Skeletal muscle cell (primary cell): Measurements from ENCODE around the gene F2.
A peak's percentile ranks its signal among the peaks of the same experiment; 100 is the strongest.

ENCODE experiments used
- DNase-seq: peaks from one replicate; pipeline ENCODE4 v3.0.0-alpha.2; 2010; ENCODE audit warnings: low read depth
- H3K4me3 ChIP-seq: 2 replicates; pipeline ENCODE4 v1.5.1; 2011; ENCODE audit warnings: low read depth, mild to moderate bottlenecking, control low read depth, low read length, moderate library complexity

The F2 gene

GRCh38 chr11:46733234-46733633 is 14.2 kb downstream of the F2 start:
- no peak overlapping the region for H3K4me3 ChIP-seq
- DNase-seq, result no peak

DNA sequence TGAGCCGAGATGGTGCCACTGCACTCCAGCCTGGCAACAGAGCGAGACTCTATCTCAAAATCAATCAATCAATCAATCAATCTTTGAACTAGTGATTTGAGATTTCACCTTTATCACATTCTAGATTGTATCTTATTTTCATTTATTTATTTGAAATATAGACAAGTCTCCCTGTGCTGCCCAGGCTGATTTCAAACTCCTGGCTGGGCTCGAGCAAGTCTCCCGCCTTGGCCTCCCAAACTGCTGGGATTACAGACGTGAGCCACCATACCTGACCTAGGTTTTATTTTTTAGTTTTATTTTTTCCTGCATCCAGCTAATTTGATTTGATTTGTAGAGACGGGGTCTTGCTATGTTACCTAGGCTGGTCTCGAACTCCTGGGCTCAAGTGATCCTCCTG is 17.1 kb downstream of the F2 start:
- no peak for DNase-seq
- no peak overlapping the region for H3K4me3 ChIP-seq

GRCh38 chr11:46736615-46737014 is 17.6 kb downstream of the F2 start:
- no peak overlapping the region for H3K4me3 ChIP-seq
- no peak for DNase-seq

DNA sequence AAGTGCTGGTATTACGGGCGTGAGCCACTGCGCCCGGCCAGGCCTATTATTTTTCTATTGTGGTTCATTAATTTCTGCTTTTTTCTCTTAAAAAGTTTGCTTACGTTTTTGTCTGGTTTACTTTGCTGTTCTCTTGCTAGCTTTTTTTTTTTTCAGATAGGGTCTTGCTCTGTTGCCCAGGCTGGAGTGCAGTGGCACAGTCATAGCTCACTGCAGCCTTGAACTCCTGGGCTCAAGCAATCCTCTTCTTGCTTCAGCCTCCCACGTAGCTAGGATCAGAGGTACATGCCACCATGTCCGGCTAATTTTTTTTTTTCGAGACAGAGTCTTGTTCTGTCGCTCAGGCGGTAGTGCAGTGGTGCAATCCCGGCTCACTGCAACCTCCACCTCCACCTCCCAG is 18.7 kb downstream of the F2 start:
- no peak for DNase-seq
- H3K4me3 ChIP-seq, result no peak overlapping the region

GRCh38 chr11:46738887-46739286 is 19.9 kb downstream of the F2 start:
- no peak for DNase-seq
- H3K4me3 ChIP-seq, result no peak overlapping the region

DNA sequence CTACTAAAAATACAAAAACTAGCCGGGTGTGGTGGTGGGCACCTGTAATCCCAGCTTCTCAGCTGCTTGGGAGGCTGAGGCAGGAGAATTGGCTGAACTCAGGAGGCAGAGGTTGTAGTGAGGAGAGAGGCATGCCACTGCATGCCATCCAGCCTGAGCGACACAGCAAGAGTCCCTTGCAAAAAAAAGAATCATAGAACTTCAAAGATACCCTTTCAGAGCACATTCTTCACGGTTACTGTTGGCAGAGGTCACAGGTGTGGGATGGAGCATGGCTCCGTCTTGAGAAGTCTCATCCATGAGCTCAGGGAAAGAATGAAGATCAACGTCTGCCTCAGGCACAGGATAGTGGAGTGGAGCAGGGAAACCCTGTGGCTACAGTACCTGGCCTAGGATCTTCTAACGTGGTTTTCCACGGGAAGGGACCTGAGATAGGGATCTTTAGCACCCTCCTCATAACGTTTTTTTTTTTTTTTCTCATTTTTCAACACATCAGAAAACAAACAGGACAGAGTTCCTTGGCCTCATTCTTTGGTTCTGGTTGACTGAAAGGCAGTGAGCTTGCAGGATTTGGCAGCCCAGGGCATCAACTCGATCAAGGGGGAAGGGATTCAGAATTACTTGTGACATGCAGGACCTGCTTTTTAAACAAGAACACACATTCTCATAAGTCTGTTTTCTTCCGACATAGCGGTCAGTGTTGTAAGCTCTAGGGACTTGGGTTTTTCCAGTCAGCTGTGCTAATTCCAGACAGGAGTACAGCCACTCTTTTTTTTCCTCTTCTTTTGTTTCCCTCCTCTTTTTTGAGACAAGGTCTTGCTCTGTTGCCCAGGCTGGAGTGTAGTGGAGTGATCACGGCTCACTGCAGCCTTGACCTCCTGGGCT is 22.8 kb downstream of the F2 start:
- H3K4me3 ChIP-seq, result no peak overlapping the region
- DNase-seq, result no peak

- DNase-seq, result no peak
- H3K4me3 ChIP-seq, result no peak overlapping the region
These were observed 24.0 kb downstream of the F2 start for GRCh38 chr11:46743043-46743442.

DNA sequence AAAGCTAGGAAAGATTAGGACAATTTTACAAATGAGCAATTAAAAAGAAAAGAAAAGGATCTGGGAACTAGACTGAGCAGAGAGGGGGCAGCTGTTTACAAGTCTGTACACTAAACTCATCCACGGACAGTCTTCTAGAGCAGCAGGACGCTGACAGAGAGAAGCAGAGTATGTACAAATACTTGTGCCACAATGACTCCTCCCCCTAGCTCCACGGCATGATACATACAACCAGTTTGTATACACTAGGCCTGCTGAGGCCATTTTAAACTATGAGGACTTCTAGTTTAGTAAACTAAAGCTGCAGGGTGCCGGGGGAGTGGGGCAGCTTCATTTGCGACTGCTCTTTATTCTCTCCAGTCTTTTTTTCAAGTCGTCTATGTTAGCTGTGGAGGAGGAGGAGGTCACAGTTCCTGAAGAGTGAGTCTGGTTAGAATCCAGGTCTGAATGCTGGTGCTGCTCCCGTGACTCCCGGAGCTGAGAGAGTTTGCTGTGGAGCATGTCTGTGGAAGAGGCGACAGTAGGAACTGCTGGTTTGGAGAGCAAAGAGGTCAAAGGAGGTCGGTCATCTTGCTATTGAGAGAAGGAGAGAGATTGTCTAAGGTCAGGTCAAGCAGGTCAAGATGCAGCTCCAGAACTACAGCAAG is 24.8 kb downstream of the F2 start:
- DNase-seq, result no peak
- no peak overlapping the region for H3K4me3 ChIP-seq

GRCh38 chr11:46745328-46745727 is 26.3 kb downstream of the F2 start:
- H3K4me3 ChIP-seq, result no peak overlapping the region
- no peak for DNase-seq

DNA sequence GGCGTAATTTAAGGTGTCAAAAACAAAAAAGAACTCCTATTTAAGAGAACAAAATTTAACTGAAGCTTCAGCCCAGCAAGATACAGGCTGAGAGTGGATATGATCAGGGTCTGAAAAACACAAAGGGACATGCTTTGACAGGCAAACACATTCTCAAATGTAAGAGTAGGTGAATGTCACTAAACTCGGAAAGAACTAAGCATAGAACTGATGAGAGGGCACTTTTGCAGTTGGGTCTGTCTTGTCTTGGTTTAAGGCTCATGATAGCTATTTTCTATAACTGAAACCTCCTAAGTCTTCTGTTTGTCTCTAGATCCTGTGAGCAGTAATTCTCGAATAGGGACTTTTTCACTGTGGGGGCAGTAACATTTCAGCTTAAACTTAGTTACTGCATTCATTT is 27.0 kb downstream of the F2 start:
- DNase-seq, result no peak
- H3K4me3 ChIP-seq, result no peak overlapping the region

- no peak overlapping the region for H3K4me3 ChIP-seq
- DNase-seq, result no peak
These were observed 28.1 kb downstream of the F2 start for GRCh38 chr11:46747150-46747549.

GRCh38 chr11:46755962-46756361 is 36.9 kb downstream of the F2 start:
- H3K4me3 ChIP-seq, result no peak overlapping the region
- DNase-seq, result no peak

- H3K4me3 ChIP-seq, result no peak overlapping the region
- DNase-seq, result no peak
These were observed 40.2 kb downstream of the F2 start for GRCh38 chr11:46759196-46759595.

- no peak overlapping the region for H3K4me3 ChIP-seq
- DNase-seq, result peak; percentile 2
These were observed 41.6 kb downstream of the F2 start for GRCh38 chr11:46760429-46761128.

GRCh38 chr11:46761807-46762206 is 42.8 kb downstream of the F2 start:
- H3K4me3 ChIP-seq, result no peak overlapping the region
- no peak for DNase-seq

DNA sequence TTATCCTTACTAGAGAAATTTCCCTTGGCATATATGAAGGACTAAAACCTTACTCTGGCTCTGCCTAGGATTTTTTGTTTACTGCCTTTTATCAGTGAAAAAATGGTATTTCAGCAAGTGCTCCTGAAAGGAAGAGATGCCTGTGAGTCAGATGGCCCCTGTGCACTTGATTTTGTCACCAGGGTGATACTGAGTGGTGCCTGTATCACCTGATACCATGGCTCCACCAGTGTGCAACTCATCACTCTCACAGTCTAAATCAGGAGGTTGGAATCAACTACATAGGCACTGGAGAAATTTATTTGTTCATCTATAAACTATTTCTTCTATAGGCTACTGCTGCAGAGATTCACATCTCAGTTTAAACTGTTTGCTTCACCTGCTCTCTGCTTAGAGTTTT is 43.2 kb downstream of the F2 start:
- no peak overlapping the region for H3K4me3 ChIP-seq
- no peak for DNase-seq

DNA sequence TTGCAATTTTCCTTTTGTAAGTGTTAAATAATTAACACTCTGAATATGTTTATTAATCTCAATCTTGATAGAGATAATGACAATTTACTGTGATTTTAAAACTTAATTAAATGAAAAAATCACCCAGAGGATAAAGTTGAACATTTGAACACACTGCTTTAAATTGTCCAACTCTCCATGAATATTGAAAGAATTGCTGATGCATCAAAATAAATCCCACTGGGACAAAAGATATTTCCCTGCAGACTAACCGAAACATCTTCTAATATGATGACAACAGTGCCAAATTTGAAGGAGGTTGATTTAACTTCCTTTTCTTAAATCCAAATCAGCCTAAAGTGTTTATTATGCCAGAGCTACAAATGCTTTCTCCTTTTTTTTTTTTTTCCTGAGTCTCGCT is 47.6 kb downstream of the F2 start:
- no peak overlapping the region for H3K4me3 ChIP-seq
- no peak for DNase-seq

- no peak overlapping the region for H3K4me3 ChIP-seq
- DNase-seq, result no peak
These were observed 50.7 kb downstream of the F2 start for GRCh38 chr11:46769636-46770221.

- no peak overlapping the region for H3K4me3 ChIP-seq
- DNase-seq, result no peak
These were observed 57.9 kb downstream of the F2 start for GRCh38 chr11:46776878-46777277.

DNA sequence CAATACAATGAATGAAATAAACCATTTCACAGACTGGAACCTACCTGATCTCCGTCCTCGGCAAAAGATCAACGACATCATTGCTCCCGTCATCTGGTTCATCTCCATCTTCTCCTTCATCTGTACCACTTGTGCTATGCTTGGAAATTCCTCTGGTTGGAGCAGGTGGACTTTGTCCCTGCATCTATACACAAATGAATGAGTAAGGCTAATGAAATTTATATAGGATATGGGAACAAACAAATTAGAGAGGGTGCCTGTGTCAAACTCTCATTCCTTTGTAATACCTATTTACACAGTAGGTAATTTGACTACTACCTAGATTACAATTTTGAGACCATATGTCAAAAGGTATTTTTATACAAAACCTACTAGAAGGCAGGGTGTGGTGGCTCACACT is 59.4 kb downstream of the F2 start:
- no peak for DNase-seq
- no peak overlapping the region for H3K4me3 ChIP-seq
